ENCODE results near the gene LOXL3. TPM values are rescaled to one million over a fixed set of nuclear protein-coding genes. Genes with fewer than 3 reads are reported as not detected.

The LOXL3 gene
- total RNA-seq, 1 experiment from 2014 or later, result 29.0 TPM

DNA sequence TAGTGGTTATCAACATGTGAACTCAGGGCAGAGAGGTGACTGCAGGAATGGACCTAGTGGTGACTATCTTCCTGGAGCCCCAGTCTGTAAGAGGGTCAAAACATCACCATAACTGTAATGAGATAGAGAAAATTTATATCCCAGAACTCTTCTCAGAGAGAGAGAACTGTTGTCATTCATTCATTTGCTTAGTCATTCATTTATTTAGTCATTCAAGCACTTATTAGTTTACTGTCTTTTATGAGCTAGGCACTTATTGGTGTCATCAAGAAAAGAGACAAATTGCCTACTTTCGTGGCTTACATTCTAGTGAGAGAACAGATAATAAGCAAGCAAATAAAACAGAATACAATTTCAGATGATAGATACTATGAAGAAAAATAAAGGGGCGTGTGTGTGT is 34.9 kb upstream of the LOXL3 start:
- Mint-ChIP-seq H3K27me3 (ENCODE audit: low read depth) (peaks cover 5% of the 10 kb centered on the region), H3K36me3 (ENCODE audit: insufficient read depth in 1 of 3, low read depth in 3 of 3) (no peaks in the 10 kb centered on the region)

More for the DNA sequence above, 34.9 kb upstream of the LOXL3 start:
- Histone ChIP-seq H3K4me2 (ENCODE audit: insufficient read depth, insufficient read length, low read length) (no peak overlapping the region), H3K9ac (ENCODE audit: extremely low read depth, insufficient read length, low read length) (no peak overlapping the region), H3K79me1 (ENCODE audit: insufficient read depth, low read depth, low read length, poor library complexity, severe bottlenecking) (no peaks in the 10 kb centered on the region), H2BK15ac (ENCODE audit: low read depth, low read length) (no peak overlapping the region), H2AFZ (ENCODE audit: low read length) (no peak overlapping the region), H3K4me1 (ENCODE audit: insufficient read depth, low read length) (peaks cover 5% of the 10 kb centered on the region; the same call in 1 of the 2 replicates), H4K8ac (replicated peaks; ENCODE audit: insufficient read length, low read depth, low read length) (no peak overlapping the region), H3K4ac (ENCODE audit: low read depth, low read length) (no peak overlapping the region), H4K91ac (ENCODE audit: insufficient read length, low read depth, low read length) (no peak overlapping the region), H2BK120ac (ENCODE audit: low read depth, low read length, poor library complexity, severe bottlenecking) (no peak overlapping the region), H3K27ac (ENCODE audit: insufficient read length, low read depth, low read length) (no peak overlapping the region), H3K79me2 (ENCODE audit: insufficient read depth, low read length) (no peaks in the 10 kb centered on the region), H3K56ac (ENCODE audit: insufficient read length, low read depth, low read length) (no peak overlapping the region), H2BK20ac (ENCODE audit: low read depth, low read length, poor library complexity, severe bottlenecking) (no peak overlapping the region), H4K5ac (ENCODE audit: insufficient read length, low read depth, low read length) (no peak overlapping the region), H4K20me1 (ENCODE audit: control insufficient read depth, insufficient read depth, insufficient read length) (no peaks in the 10 kb centered on the region), H3K27me3 (ENCODE audit: insufficient read depth, low read length) (no peaks in the 10 kb centered on the region; the same call in 1 of the 2 replicates), H2BK5ac (ENCODE audit: insufficient read length, low read length) (no peak overlapping the region), H3T11ph (ENCODE audit: low read length) (no peak overlapping the region), H3K9me3 (ENCODE audit: control insufficient read depth, low read depth, low read length) (no peaks in the 10 kb centered on the region), H2AK5ac (ENCODE audit: insufficient read length, low read length) (no peak overlapping the region), H3K23me2 (ENCODE audit: insufficient read length, low read depth, low read length, poor library complexity, severe bottlenecking) (no peaks in the 10 kb centered on the region), H3K14ac (ENCODE audit: insufficient read depth, low read length) (no peak overlapping the region), H3K18ac (ENCODE audit: insufficient read length, low read depth, low read length) (no peak overlapping the region), H2BK12ac (ENCODE audit: insufficient read length, low read depth, low read length) (no peak overlapping the region), H3K23ac (ENCODE audit: insufficient read length, low read depth, low read length) (no peak overlapping the region)
- WGBS (ENCODE audit: extremely low coverage, insufficient read length, low lambda C conversion rate), result no CpG with 5 or more reads among the region's 2 CpGs
- DNase-seq, result no peak
- TF ChIP-seq, protein P1, sequence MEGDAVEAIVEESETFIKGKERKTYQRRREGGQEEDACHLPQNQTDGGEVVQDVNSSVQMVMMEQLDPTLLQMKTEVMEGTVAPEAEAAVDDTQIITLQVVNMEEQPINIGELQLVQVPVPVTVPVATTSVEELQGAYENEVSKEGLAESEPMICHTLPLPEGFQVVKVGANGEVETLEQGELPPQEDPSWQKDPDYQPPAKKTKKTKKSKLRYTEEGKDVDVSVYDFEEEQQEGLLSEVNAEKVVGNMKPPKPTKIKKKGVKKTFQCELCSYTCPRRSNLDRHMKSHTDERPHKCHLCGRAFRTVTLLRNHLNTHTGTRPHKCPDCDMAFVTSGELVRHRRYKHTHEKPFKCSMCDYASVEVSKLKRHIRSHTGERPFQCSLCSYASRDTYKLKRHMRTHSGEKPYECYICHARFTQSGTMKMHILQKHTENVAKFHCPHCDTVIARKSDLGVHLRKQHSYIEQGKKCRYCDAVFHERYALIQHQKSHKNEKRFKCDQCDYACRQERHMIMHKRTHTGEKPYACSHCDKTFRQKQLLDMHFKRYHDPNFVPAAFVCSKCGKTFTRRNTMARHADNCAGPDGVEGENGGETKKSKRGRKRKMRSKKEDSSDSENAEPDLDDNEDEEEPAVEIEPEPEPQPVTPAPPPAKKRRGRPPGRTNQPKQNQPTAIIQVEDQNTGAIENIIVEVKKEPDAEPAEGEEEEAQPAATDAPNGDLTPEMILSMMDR (conservative IDR thresholded peaks at IDR 0.05), result no peak
- no peak overlapping the region for H3K4me3 Mint-ChIP-seq
- peaks cover 10 to 13% of the 10 kb centered on the region in 2 experiments for H3K4me1 Mint-ChIP-seq
- H3K9me3 Mint-ChIP-seq, result no peaks in the 10 kb centered on the region
- H3K27ac Mint-ChIP-seq, result no peak overlapping the region

Measured in H9 (cell line).